ENCODE data around the gene CHTOP. TPM values are rescaled to one million over a fixed set of nuclear protein-coding genes. Genes with fewer than 3 reads are reported as not detected.
A peak's percentile ranks its signal among the peaks of the same experiment; 100 is the strongest.

CHTOP gene
- total and polyA plus RNA-seq, 2 of the 13 experiments (the other 11 are each of a cell fraction or from before 2014, with no cell fraction given): 38.0 to 51.9 TPM

DNA sequence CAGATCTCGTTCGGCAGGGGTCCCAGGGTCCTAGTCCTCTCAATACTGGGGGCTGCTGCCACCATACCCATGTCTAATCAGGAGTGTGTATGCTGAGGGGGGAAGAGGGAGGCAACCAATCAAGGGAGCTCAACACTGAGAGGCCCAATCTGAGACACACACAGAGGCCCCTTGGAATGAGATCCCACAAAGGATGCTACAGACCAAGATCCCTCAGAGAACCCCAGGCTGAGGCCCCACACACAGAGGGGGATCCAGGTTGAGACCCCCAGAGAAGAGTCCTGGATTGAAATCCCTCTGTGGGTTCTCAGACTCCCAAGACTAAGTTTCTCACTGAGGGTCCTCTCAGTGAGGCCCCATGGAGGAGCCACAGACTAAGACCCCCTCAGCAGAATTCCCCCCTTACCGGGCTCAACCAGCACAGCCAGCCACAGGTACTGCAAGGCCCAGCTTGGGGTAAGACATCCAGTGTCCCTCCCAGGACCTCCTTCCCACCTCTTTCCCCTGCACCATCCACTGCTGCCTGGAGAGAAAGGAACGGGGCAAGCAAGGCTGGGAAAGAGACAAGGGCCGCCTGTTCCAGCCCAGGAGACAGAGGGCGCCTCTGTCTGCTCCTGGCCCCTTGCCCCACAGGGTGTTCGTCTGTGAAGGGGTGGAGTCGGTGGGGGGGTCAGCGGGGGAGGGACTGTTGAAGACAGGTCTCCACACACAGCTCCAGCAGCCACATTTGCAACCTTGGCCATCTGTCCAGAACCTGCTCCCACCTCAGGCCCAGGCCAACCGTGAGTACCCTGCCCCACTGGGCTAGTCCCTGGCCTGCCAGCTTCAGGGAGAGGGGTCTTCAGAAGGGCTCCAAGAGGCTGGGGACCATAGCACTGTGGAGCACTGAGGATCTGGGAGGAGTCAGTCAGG lies 5.9 kb upstream of the CHTOP start, which contains the start of gene S100A1 (continued):
- TF ChIP-seq ZNF768 (CRISPR knock-in tag; IDR thresholded peaks at IDR 0.05) (no peak), HNF4G (IDR thresholded peaks at IDR 0.05; ENCODE audit: borderline replicate concordance, low read depth, low read length) (no peak), HNF4G (CRISPR knock-in tag; IDR thresholded peaks at IDR 0.05; ENCODE audit: borderline replicate concordance, low read depth) (no peak), ZNF552 (CRISPR knock-in tag; IDR thresholded peaks at IDR 0.05; ENCODE audit: borderline replicate concordance) (no peak), SP5 (CRISPR knock-in tag; IDR thresholded peaks at IDR 0.05; ENCODE audit: borderline replicate concordance, low read depth) (peak; percentile 59; the same call in 1 of the 2 replicates), POGZ (CRISPR knock-in tag; IDR thresholded peaks at IDR 0.05) (peak; percentile 37; the same call in 1 of the 2 replicates), TP53 (CRISPR knock-in tag; conservative IDR thresholded peaks at IDR 0.05) (no peak), KLF16 (CRISPR knock-in tag; IDR thresholded peaks at IDR 0.05) (0 out of 4 replicates have a peak, but pooled peaks of 1 of the 2 experiments have one; percentile 19), ZNF180 (CRISPR knock-in tag; IDR thresholded peaks at IDR 0.05; ENCODE audit: borderline replicate concordance, low read depth) (no peak), ZNF709 (CRISPR knock-in tag; IDR thresholded peaks at IDR 0.05) (no peak), IRF2 (CRISPR knock-in tag; IDR thresholded peaks at IDR 0.05) (no peak), SRSF1 (optimal IDR thresholded peaks at IDR 0.05; ENCODE audit: low read depth, low read length) (peak; percentile 35), ZNF232 (CRISPR knock-in tag; IDR thresholded peaks at IDR 0.05; ENCODE audit: borderline replicate concordance) (no peak), HOXA3 (CRISPR knock-in tag; IDR thresholded peaks at IDR 0.05) (no peak; the same call in 1 of the 2 replicates), ARNT (IDR thresholded peaks at IDR 0.05) (no peak), ZNF614 (CRISPR knock-in tag; IDR thresholded peaks at IDR 0.05; ENCODE audit: borderline replicate concordance) (no peak), ZSCAN31 (CRISPR knock-in tag; IDR thresholded peaks at IDR 0.05; ENCODE audit: low read depth) (peak; percentile 29; the same call in 1 of the 2 replicates), ZNF138 (CRISPR knock-in tag; IDR thresholded peaks at IDR 0.05; ENCODE audit: low read depth) (no peak), ZNF263 (CRISPR knock-in tag; IDR thresholded peaks at IDR 0.05) (peak; percentile 89), ZNF83 (CRISPR knock-in tag; IDR thresholded peaks at IDR 0.05; ENCODE audit: borderline replicate concordance) (no peak), MIER2 (CRISPR knock-in tag; IDR thresholded peaks at IDR 0.05) (no peak), NONO (IDR thresholded peaks at IDR 0.05) (no peak), NONO (CRISPR knock-in tag; conservative IDR thresholded peaks at IDR 0.05) (0 out of 2 replicates have a peak, but pooled peaks have one; percentile 4)
- TF ChIP-seq, protein P1, sequence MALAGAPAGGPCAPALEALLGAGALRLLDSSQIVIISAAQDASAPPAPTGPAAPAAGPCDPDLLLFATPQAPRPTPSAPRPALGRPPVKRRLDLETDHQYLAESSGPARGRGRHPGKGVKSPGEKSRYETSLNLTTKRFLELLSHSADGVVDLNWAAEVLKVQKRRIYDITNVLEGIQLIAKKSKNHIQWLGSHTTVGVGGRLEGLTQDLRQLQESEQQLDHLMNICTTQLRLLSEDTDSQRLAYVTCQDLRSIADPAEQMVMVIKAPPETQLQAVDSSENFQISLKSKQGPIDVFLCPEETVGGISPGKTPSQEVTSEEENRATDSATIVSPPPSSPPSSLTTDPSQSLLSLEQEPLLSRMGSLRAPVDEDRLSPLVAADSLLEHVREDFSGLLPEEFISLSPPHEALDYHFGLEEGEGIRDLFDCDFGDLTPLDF (CRISPR knock-in tag; IDR thresholded peaks at IDR 0.05): no peak
- TF ChIP-seq, protein P2, sequence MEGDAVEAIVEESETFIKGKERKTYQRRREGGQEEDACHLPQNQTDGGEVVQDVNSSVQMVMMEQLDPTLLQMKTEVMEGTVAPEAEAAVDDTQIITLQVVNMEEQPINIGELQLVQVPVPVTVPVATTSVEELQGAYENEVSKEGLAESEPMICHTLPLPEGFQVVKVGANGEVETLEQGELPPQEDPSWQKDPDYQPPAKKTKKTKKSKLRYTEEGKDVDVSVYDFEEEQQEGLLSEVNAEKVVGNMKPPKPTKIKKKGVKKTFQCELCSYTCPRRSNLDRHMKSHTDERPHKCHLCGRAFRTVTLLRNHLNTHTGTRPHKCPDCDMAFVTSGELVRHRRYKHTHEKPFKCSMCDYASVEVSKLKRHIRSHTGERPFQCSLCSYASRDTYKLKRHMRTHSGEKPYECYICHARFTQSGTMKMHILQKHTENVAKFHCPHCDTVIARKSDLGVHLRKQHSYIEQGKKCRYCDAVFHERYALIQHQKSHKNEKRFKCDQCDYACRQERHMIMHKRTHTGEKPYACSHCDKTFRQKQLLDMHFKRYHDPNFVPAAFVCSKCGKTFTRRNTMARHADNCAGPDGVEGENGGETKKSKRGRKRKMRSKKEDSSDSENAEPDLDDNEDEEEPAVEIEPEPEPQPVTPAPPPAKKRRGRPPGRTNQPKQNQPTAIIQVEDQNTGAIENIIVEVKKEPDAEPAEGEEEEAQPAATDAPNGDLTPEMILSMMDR (CRISPR knock-in tag; IDR thresholded peaks at IDR 0.05): peak; percentile 80
- TF ChIP-seq, protein P3, sequence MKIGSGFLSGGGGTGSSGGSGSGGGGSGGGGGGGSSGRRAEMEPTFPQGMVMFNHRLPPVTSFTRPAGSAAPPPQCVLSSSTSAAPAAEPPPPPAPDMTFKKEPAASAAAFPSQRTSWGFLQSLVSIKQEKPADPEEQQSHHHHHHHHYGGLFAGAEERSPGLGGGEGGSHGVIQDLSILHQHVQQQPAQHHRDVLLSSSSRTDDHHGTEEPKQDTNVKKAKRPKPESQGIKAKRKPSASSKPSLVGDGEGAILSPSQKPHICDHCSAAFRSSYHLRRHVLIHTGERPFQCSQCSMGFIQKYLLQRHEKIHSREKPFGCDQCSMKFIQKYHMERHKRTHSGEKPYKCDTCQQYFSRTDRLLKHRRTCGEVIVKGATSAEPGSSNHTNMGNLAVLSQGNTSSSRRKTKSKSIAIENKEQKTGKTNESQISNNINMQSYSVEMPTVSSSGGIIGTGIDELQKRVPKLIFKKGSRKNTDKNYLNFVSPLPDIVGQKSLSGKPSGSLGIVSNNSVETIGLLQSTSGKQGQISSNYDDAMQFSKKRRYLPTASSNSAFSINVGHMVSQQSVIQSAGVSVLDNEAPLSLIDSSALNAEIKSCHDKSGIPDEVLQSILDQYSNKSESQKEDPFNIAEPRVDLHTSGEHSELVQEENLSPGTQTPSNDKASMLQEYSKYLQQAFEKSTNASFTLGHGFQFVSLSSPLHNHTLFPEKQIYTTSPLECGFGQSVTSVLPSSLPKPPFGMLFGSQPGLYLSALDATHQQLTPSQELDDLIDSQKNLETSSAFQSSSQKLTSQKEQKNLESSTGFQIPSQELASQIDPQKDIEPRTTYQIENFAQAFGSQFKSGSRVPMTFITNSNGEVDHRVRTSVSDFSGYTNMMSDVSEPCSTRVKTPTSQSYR (CRISPR knock-in tag; IDR thresholded peaks at IDR 0.05; ENCODE audit: borderline replicate concordance): no peak

Measured in HepG2 (cell line).